HG02870 (cell line): ENCODE results near the gene DOCK1.

Source experiments
- ATAC-seq: cut with Tn5 transposase; IDR thresholded peaks from one replicate; pipeline ENCODE4 v1.9.1; 2021; ENCODE audit warnings: mild to moderate bottlenecking, moderate library complexity; ENCODE audit not compliant: unreplicated experiment

The DOCK1 gene

GRCh38 chr10:127158662-127159061, 253.4 kb downstream of the DOCK1 start:
- ATAC-seq = no peak

DNA sequence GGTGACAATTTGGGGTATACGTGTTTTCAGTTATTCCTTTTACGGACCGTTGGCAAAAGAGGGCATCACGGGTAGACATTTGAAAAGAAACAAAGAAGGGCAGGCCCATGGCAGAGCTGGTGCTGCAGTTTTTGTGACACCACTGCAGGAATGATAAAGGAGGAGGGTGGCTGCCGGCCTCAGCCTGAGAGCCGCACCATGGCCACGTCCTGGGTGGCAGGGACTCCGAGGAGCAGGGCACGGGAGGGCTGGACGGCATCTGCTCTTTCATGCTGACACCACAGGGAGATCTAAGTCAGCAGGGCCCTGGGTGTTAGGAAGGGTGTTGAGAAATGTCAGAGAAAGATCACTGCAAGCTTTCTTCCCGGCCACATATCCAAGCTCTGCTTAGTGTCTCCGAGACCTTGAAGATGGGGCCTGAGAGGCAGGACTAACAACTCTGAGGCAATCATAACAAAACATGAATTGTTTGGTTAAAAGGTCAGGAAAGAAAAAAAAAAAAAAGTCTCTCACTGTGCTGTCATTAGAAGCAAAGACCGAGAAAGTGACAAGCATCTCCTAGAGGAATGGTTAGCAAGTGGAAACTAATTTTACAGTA, 254.5 kb downstream of the DOCK1 start:
- no peak for ATAC-seq

DNA sequence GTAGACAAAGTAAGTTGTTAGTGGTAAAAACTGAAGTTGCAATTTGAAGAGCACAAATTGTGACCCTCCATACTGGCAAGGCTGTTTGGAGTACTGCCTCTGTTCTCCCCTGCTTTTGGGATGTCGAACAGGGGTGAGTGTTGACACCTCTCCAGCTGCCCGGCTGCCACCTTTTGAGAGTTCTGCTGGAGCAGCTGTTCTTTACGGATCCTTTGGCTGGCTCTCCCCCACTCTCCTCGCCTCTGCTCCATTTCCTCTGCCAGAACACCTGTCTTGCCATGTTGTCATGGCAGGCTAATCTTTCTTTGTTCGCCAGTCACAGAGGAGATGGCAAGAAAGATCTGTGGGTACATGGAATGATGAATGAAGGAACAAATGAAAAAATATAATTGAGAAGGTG, 256.3 kb downstream of the DOCK1 start:
- no peak for ATAC-seq

DNA sequence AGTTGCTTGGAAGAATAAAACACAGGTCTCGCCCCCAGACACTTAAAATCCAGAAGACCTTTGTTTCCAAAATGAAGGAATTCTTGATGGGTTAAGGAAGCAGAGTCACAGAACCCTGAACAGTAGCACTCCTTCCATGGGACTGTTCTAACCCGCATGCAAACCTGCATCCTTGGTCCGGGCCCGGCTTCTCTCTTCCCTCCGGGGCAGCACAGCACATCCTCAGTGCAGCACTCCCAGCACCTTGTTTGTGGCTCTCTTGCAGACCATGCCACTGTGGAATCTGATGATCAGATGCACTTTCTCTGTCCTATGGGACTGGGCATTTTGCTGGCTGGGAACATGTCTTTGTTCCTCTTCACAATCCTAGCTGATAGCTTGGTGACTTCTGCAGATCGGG, 257.6 kb downstream of the DOCK1 start:
- no peak for ATAC-seq

GRCh38 chr10:127168261-127168660, 263.0 kb downstream of the DOCK1 start:
- no peak for ATAC-seq

DNA sequence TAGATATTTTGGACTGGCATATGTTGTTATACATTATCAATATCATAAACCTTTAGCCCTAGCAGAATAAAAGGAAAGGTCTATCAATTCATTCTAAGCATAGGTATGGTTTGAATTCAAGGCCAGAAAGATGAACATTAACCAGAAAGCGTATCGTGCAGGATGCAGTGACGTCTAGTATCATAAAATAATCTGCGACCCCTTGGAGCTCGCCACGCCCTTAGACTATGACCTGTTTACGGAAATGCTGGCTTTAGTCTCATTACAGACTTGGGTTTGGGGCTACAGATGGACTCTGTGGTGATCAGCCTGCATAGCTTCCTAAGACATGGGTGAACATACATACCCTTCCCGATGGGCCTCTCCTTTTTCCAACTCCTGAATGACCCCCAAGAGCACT, 269.6 kb downstream of the DOCK1 start:
- ATAC-seq = no peak

- ATAC-seq = no peak
Measured at GRCh38 chr10:127175357-127176110, 270.3 kb downstream of the DOCK1 start.

- ATAC-seq = no peak
Measured at GRCh38 chr10:127176649-127177048, 271.4 kb downstream of the DOCK1 start.

DNA sequence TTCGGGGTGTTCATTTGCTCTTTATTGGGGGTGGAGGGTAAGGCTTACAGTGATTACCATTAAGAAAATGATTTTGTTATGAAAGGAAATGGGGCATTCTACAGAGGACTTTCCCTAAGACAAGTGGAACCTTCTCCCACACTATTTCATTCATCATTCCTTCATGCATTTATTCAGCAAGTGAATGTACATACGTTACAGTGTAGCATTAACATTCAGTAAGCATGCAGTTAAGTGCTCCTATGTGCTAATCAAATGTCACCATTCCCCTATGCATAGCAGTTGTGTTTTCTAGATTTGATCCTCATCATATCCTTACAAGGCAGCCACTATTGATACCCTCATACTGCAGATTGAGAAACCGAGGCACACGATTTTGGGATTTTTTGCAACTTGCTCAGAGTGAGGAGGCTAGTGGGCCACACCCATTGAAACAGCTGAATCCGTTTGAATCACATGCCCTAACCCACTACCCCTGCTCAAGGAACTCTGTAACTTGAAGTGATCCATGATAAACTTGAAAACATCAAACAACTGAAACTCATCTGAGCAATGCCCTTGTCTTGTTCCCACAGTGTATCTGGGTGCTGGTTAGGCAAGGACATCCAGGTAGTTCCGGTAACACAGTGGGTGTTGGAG, 274.5 kb downstream of the DOCK1 start:
- no peak for ATAC-seq

- ATAC-seq = no peak
Measured at GRCh38 chr10:127182161-127182560, 276.9 kb downstream of the DOCK1 start.

GRCh38 chr10:127184582-127184981, 279.4 kb downstream of the DOCK1 start:
- no peak for ATAC-seq

DNA sequence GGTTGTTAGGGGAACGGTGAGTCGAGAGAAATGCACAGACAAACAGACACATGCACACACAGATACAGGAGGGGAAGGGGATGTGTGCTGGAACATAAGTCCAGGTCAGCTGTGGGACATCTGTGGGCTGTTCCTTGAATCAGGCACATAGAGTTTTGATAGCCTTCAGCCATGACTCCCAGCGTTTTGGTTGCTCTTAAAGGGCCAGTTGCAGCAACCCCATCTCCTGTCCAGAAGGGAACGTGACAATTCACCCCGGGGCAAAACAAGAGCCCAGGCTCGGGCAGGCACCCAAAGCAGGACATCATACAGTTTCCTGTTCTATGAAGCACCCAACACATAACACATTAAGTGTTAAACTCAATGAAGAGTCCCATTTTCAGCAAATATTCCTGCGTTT, 281.6 kb downstream of the DOCK1 start:
- ATAC-seq = no peak

GRCh38 chr10:127189226-127189625, 284.0 kb downstream of the DOCK1 start:
- no peak for ATAC-seq

DNA sequence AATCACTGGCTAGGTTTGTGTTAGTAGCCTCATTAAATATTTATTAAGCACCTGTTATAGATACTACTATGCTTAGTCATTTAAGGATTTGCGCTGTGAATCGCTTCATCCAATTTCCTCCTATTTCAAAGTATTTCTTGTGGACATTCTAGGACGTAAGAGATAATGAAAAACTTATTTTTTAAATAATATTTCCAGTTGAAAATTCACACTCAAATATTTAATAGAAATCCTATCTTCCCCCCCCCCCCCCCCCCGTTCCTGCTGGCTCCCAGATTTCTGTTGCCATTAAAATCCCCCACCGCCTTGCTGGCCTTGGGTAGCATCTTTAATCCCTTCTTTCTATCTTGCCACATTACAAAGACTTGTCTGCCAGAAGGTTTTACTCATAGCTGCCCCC, 285.2 kb downstream of the DOCK1 start:
- no peak for ATAC-seq

GRCh38 chr10:127193125-127193524, 287.9 kb downstream of the DOCK1 start:
- ATAC-seq = no peak

DNA sequence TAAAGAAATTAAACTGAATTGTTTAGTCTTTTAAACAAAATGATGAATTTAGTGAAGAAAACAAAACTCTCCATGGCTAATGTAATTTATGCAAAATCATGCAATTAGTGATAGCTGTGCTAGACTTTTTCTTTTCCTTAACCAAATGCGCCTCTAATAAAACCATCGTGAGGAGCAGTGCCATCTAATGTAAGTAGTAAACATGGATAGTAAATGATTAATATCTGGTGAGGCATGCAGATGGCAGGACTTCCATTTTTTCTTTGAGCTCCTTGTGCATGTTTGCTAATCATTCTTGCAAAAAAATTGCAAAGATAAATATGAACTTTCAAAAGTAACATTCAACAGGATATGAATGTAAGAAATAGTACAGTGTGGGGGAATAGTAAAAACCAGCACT, 288.9 kb downstream of the DOCK1 start:
- no peak for ATAC-seq

DNA sequence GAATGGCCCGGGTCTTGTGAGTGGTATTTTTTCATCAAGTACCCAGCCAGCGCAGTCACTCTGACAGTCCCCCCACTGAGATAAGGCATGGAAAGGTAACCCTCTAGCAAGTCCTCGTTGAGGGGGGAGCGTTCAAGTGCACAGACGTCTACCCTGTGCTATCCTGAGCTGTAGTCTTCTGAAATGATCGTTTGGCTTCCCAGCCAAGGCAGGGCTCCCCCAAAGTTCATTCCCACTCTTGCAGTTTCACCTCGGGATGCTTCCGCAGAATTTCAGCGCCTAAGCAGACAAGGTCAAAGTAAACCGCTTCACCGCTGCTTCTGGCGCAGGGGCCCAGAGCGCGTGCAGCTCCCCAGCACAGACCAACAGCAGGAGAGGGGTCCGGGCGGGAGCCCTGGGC, 289.4 kb downstream of the DOCK1 start:
- no peak for ATAC-seq

GRCh38 chr10:127195041-127195506, 289.8 kb downstream of the DOCK1 start:
- no peak for ATAC-seq

DNA sequence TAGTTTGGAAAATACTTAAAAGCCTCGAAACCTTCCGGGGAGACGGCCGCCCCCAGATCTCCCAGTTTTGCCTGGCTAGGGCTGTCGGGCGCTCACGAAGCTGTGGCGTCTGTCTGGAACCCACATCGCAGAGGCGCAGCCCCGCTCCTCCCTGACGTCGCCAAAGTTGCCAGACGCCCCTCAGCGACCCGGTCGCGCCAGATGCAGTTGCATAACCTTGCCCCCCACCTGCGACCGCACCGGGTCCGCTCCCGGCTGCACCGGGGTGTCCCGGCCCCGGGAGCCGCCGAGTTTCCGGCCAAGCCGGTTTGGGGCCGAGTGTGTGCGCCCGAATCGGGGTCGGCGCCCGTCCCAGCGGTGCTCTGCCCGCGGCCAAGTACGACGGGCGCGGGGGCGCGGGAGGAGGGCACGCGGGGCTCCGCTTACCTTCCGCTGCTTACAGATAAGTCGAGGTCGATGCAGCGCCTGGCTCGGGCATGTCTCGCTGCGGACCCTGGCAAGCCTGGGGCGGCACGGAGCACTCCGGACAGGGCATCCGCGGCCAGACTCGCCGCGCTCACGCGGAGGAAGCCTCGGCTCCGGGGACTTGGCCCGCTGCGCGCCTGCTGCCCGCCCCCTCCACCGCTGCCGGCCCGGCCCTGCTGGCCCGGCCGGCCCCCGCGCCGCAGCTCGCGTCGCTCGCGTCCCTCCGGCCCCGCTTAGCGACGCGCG, 290.5 kb downstream of the DOCK1 start:
- ATAC-seq = no peak

GRCh38 chr10:127196282-127197153, 291.3 kb downstream of the DOCK1 start, which contains the start of gene INSYN2A:
Gene INSYN2A, minus strand, starts transcription at chr10:127196591. Its CDS starts 20,196 bp downstream, at chr10:127176395.
- no peak for ATAC-seq

- ATAC-seq = no peak
Measured at GRCh38 chr10:127197154-127197432, 291.9 kb downstream of the DOCK1 start.
